Upper lobe of left lung (tissue), 4 donors: ENCODE data around the gene PDE11A.

Experiments used
- EP300 ChIP-seq, 4 donors: sonication (generic); formaldehyde crosslinking; IDR thresholded peaks; one replicate each; pipeline ENCODE4 v1.5.1; 2017; ENCODE audit warnings: antibody characterized with exemption in 4 of 4, control low read depth in 2 of 4
- POLR2A ChIP-seq, 4 donors: fragments of 450-650 bp; IDR thresholded peaks; one replicate each; pipeline ENCODE4 v1.5.1; 2016 to 2017; ENCODE audit warnings: antibody characterized with exemption in 4 of 4, mild to moderate bottlenecking in 2 of 4
- TF ChIP-seq, protein P1 (sequence below), 6 experiments: fragments of 450-650 bp in 4 of 6; fragments of 200-600 bp in 2 of 6; sonication (generic) in 2 of 6; IDR thresholded peaks; one replicate each; pipeline ENCODE4 v1.5.1; 2016 to 2019; ENCODE audit warnings: antibody characterized with exemption in 6 of 6

DNA sequence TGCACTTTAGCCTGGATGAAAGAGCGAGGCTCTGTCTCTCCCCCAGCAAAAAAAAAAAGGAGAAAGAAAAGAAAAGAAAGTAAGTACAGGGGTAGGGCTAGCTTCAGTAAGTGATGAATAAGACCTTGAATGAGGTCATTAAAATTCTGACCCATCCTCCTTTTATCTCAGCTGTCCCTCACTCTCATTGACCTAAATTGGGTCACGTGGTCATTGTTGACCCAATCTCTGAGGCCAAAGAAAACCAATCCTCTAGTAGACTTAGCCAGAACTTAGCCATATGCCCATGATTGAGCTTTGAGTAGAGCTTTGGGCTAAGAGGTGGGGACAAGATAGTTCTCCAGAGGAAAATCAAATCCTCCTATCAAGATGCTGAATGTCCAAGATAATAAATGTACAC is 149.3 kb downstream of the PDE11A start:
- TF ChIP-seq, protein P1, sequence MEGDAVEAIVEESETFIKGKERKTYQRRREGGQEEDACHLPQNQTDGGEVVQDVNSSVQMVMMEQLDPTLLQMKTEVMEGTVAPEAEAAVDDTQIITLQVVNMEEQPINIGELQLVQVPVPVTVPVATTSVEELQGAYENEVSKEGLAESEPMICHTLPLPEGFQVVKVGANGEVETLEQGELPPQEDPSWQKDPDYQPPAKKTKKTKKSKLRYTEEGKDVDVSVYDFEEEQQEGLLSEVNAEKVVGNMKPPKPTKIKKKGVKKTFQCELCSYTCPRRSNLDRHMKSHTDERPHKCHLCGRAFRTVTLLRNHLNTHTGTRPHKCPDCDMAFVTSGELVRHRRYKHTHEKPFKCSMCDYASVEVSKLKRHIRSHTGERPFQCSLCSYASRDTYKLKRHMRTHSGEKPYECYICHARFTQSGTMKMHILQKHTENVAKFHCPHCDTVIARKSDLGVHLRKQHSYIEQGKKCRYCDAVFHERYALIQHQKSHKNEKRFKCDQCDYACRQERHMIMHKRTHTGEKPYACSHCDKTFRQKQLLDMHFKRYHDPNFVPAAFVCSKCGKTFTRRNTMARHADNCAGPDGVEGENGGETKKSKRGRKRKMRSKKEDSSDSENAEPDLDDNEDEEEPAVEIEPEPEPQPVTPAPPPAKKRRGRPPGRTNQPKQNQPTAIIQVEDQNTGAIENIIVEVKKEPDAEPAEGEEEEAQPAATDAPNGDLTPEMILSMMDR (IDR thresholded peaks at IDR 0.05): no peak
- TF ChIP-seq EP300 (IDR thresholded peaks at IDR 0.05) (no peak), POLR2A (IDR thresholded peaks at IDR 0.05) (no peak)
